HEK293 (cell line): ENCODE data around the gene ZBTB39.

ENCODE experiments used
- CTCF ChIA-PET: fragments of 350-600 bp; formaldehyde crosslinking; extraction: SDS; loops from one replicate; lab custom pipeline; 2021; ENCODE audit warnings: antibody characterized with exemption; lab: Yijun Ruan, JAX
- POLR2A ChIA-PET: fragments of 300-600 bp; formaldehyde crosslinking; extraction: SDS; loops from one replicate; lab custom pipeline; 2020; ENCODE audit warnings: antibody characterized with exemption, inconsistent platforms; lab: Yijun Ruan, JAX
- H3K27ac ChIP-seq: fragments of 200-500 bp; sonication (Bioruptor generic); 2 replicates; pipeline ENCODE4 v1.5.1; 2014; ENCODE audit warnings: low read depth, low read length, control low read depth, inconsistent platforms; ENCODE audit errors: extremely low read depth
- H3K36me3 ChIP-seq, 2 experiments: fragments of 200-500 bp in 1 of 2; sonication (Bioruptor generic) in 1 of 2; 1 replicate in 1 of 2; 2 replicates in 1 of 2; pipeline ENCODE4 v1.5.1; 2014 to 2017; ENCODE audit warnings: inconsistent platforms in 2 of 2, low read length in 2 of 2; ENCODE audit not compliant: control insufficient read depth in 2 of 2, insufficient read depth in 1 of 2
- H3K4me1 ChIP-seq: fragments of 200-500 bp; sonication (Bioruptor generic); 2 replicates; pipeline ENCODE4 v1.5.1; 2014; ENCODE audit warnings: mild to moderate bottlenecking, low read length, inconsistent platforms; ENCODE audit not compliant: control insufficient read depth, insufficient read depth
- H3K4me3 ChIP-seq: 2 replicates; pipeline ENCODE4 v1.5.1; 2011; ENCODE audit warnings: low read depth, mild to moderate bottlenecking, control low read depth, low read length, moderate library complexity
- H3K9me3 ChIP-seq: fragments of 200-500 bp; sonication (Bioruptor generic); 2 replicates; pipeline ENCODE4 v1.5.1; 2014; ENCODE audit warnings: low read depth, low read length, inconsistent platforms; ENCODE audit not compliant: control insufficient read depth, insufficient read depth
- BCL11A ChIP-seq: fragments of 450-650 bp; formaldehyde crosslinking; IDR thresholded peaks from 2 replicates; pipeline ENCODE4 v1.5.1; 2016; ENCODE audit warnings: low read depth, missing biosample characterization, missing genetic modification characterization
- FEZF1 ChIP-seq: fragments of 450-650 bp; formaldehyde crosslinking; IDR thresholded peaks from 2 replicates; pipeline ENCODE4 v1.5.1; 2016; ENCODE audit warnings: missing biosample characterization, missing genetic modification characterization
- OSR2 ChIP-seq: fragments of 450-650 bp; formaldehyde crosslinking; IDR thresholded peaks from 2 replicates; pipeline ENCODE4 v1.5.1; 2016; ENCODE audit warnings: missing biosample characterization, missing genetic modification characterization
- PATZ1 ChIP-seq: fragments of 450-650 bp; formaldehyde crosslinking; IDR thresholded peaks from 2 replicates; pipeline ENCODE4 v1.5.1; 2016; ENCODE audit warnings: missing biosample characterization, missing genetic modification characterization
- ZBTB20 ChIP-seq: fragments of 450-650 bp; formaldehyde crosslinking; IDR thresholded peaks from 2 replicates; pipeline ENCODE4 v1.5.1; 2016; ENCODE audit warnings: missing biosample characterization, missing genetic modification characterization
- ZBTB7A ChIP-seq: fragments of 450-650 bp; formaldehyde crosslinking; IDR thresholded peaks from 2 replicates; pipeline ENCODE4 v1.5.1; 2016; ENCODE audit warnings: low read depth, missing biosample characterization, missing genetic modification characterization
- ZNF121 ChIP-seq: fragments of 450-650 bp; formaldehyde crosslinking; IDR thresholded peaks from 2 replicates; pipeline ENCODE4 v1.5.1; 2016; ENCODE audit warnings: missing biosample characterization, missing genetic modification characterization
- ZNF140 ChIP-seq: fragments of 450-650 bp; formaldehyde crosslinking; IDR thresholded peaks from 2 replicates; pipeline ENCODE4 v1.5.1; 2016; ENCODE audit warnings: missing biosample characterization, missing genetic modification characterization
- ZNF169 ChIP-seq: fragments of 450-650 bp; formaldehyde crosslinking; IDR thresholded peaks from 2 replicates; pipeline ENCODE4 v1.5.1; 2016; ENCODE audit warnings: missing biosample characterization, missing genetic modification characterization
- ZNF174 ChIP-seq: fragments of 450-650 bp; formaldehyde crosslinking; IDR thresholded peaks from 2 replicates; pipeline ENCODE4 v1.5.0; 2017; ENCODE audit warnings: missing biosample characterization, mild to moderate bottlenecking, missing genetic modification characterization
- ZNF248 ChIP-seq: fragments of 450-650 bp; formaldehyde crosslinking; IDR thresholded peaks from 2 replicates; pipeline ENCODE4 v1.5.1; 2017; ENCODE audit warnings: missing biosample characterization, missing genetic modification characterization
- ZNF292 ChIP-seq: fragments of 450-650 bp; formaldehyde crosslinking; IDR thresholded peaks from 2 replicates; pipeline ENCODE4 v1.5.1; 2016; ENCODE audit warnings: low read depth, missing biosample characterization, missing genetic modification characterization, borderline replicate concordance
- ZNF302 ChIP-seq: fragments of 450-650 bp; formaldehyde crosslinking; IDR thresholded peaks from 2 replicates; pipeline ENCODE4 v1.5.1; 2016; ENCODE audit warnings: missing biosample characterization, missing genetic modification characterization, low read depth
- ZNF354C ChIP-seq: fragments of 450-650 bp; formaldehyde crosslinking; IDR thresholded peaks from 2 replicates; pipeline ENCODE4 v1.5.1; 2016; ENCODE audit warnings: missing biosample characterization, missing genetic modification characterization, low read depth, borderline replicate concordance
- ZNF391 ChIP-seq: fragments of 450-650 bp; formaldehyde crosslinking; IDR thresholded peaks from 2 replicates; pipeline ENCODE4 v1.5.1; 2016; ENCODE audit warnings: low read depth, missing biosample characterization, missing genetic modification characterization, borderline replicate concordance
- ZNF521 ChIP-seq: fragments of 450-650 bp; formaldehyde crosslinking; IDR thresholded peaks from 2 replicates; pipeline ENCODE4 v1.5.1; 2017; ENCODE audit warnings: missing biosample characterization, mild to moderate bottlenecking, missing genetic modification characterization
- ZNF555 ChIP-seq: fragments of 450-650 bp; formaldehyde crosslinking; conservative IDR thresholded peaks from 2 replicates; pipeline ENCODE4 v1.5.1; 2017; ENCODE audit warnings: missing biosample characterization, mild to moderate bottlenecking, missing genetic modification characterization, inconsistent platforms
- ZNF600 ChIP-seq: fragments of 450-650 bp; formaldehyde crosslinking; IDR thresholded peaks from 2 replicates; pipeline ENCODE4 v1.5.1; 2016; ENCODE audit warnings: missing biosample characterization, missing genetic modification characterization
- ZNF610 ChIP-seq: fragments of 450-650 bp; formaldehyde crosslinking; IDR thresholded peaks from 2 replicates; pipeline ENCODE4 v1.5.1; 2016; ENCODE audit warnings: missing biosample characterization, missing genetic modification characterization, borderline replicate concordance
- ZNF670 ChIP-seq: fragments of 450-650 bp; formaldehyde crosslinking; IDR thresholded peaks from 2 replicates; pipeline ENCODE4 v1.5.1; 2016; ENCODE audit warnings: missing biosample characterization, missing genetic modification characterization, low read depth
- ZNF677 ChIP-seq: fragments of 450-650 bp; IDR thresholded peaks from 2 replicates; pipeline ENCODE4 v1.5.0; 2018; ENCODE audit warnings: missing biosample characterization, mild to moderate bottlenecking, missing genetic modification characterization, moderate library complexity
- TF ChIP-seq, protein P1 (sequence below): fragments of 450-650 bp; formaldehyde crosslinking; IDR thresholded peaks from 2 replicates; pipeline ENCODE4 v1.5.1; 2016; ENCODE audit warnings: missing biosample characterization, missing genetic modification characterization
- TF ChIP-seq, protein P2 (sequence below): fragments of 450-650 bp; formaldehyde crosslinking; optimal IDR thresholded peaks from 2 replicates; pipeline ENCODE3; 2016; ENCODE audit warnings: missing biosample characterization, mild to moderate bottlenecking, missing genetic modification characterization
- TF ChIP-seq, protein P3 (sequence below): fragments of 450-650 bp; formaldehyde crosslinking; IDR thresholded peaks from 2 replicates; pipeline ENCODE4 v1.5.1; 2016; ENCODE audit warnings: missing biosample characterization, missing genetic modification characterization
- TF ChIP-seq, protein P4 (sequence below): fragments of 450-650 bp; formaldehyde crosslinking; IDR thresholded peaks from 2 replicates; pipeline ENCODE4 v1.5.1; 2016; ENCODE audit warnings: missing biosample characterization, missing genetic modification characterization

The ZBTB39 gene

DNA sequence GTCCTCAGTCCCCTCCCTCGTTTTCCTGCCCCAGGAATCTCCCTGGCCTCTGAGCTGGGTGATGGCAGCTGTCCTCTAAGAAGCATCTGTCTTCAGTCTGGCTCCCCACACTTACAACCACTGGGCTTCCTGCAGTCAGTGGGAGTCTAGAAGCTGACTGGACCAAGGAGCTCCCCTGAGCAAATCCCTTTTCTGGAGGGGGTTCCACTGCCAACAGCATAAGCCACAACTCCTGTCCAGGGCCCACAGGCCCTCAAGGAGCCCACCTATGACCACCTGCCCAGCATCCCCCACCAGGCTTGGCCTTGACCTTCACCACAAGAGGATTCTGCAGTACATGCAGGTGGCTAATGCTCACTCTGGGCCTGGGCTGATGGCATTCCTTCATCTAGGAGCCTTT is 53.0 kb downstream of the ZBTB39 start:
- CTCF ChIA-PET = interaction anchor here (0.6 kb wide), 1 partner anchor 431 kb away, joined by 3 read pairs; no protein-coding TSS in a partner anchor
- Histone ChIP-seq H3K27ac (no peak overlapping the region), H3K36me3 (no peaks in the 10 kb centered on the region), H3K4me1 (no peaks in the 10 kb centered on the region), H3K9me3 (no peaks in the 10 kb centered on the region), H3K4me3 (no peak overlapping the region)
- POLR2A ChIA-PET = no interaction called here
- TF ChIP-seq ZNF174 (tag by site-specific recombination) (no peak), ZNF600 (no peak), ZNF169 (tag by site-specific recombination) (no peak), ZNF677 (tag by site-specific recombination) (no peak), PATZ1 (tag by site-specific recombination) (no peak), ZNF140 (tag by site-specific recombination) (no peak), ZNF670 (tag by site-specific recombination) (no peak), FEZF1 (tag by site-specific recombination) (no peak), ZNF555 (no peak), ZNF302 (tag by site-specific recombination) (no peak), ZNF248 (tag by site-specific recombination) (no peak), OSR2 (tag by site-specific recombination) (no peak), ZNF610 (tag by site-specific recombination) (no peak)
- TF ChIP-seq, protein P1, sequence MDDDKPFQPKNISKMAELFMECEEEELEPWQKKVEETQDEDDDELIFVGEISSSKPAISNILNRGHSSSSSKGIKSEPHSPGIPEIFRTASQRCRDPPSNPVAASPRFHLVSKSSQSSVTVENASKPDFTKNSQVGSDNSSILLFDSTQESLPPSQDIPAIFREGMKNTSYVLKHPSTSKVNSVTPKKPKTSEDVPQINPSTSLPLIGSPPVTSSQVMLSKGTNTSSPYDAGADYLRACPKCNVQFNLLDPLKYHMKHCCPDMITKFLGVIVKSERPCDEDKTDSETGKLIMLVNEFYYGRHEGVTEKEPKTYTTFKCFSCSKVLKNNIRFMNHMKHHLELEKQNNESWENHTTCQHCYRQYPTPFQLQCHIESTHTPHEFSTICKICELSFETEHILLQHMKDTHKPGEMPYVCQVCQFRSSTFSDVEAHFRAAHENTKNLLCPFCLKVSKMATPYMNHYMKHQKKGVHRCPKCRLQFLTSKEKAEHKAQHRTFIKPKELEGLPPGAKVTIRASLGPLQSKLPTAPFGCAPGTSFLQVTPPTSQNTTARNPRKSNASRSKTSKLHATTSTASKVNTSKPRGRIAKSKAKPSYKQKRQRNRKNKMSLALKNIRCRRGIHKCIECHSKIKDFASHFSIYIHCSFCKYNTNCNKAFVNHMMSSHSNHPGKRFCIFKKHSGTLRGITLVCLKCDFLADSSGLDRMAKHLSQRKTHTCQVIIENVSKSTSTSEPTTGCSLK (tag by site-specific recombination) = no peak
- TF ChIP-seq, protein P2, sequence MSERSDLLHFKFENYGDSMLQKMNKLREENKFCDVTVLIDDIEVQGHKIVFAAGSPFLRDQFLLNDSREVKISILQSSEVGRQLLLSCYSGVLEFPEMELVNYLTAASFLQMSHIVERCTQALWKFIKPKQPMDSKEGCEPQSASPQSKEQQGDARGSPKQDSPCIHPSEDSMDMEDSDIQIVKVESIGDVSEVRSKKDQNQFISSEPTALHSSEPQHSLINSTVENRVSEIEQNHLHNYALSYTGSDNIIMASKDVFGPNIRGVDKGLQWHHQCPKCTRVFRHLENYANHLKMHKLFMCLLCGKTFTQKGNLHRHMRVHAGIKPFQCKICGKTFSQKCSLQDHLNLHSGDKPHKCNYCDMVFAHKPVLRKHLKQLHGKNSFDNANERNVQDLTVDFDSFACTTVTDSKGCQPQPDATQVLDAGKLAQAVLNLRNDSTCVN (tag by site-specific recombination) = no peak

GRCh38 chr12:56951582-56952339 is 54.6 kb downstream of the ZBTB39 start:
- Histone ChIP-seq H3K4me3 (no peak overlapping the region), H3K36me3 (no peaks in the 10 kb centered on the region), H3K9me3 (no peaks in the 10 kb centered on the region), H3K4me1 (no peaks in the 10 kb centered on the region), H3K27ac (no peak overlapping the region)
- POLR2A ChIA-PET = no interaction called here
- TF ChIP-seq ZNF354C (tag by site-specific recombination) = no peak
- CTCF ChIA-PET = interaction anchor here (0.6 kb wide), 1 partner anchor 14 kb away, joined by 3 read pairs; no protein-coding TSS in a partner anchor

GRCh38 chr12:56948881-56949280 is 57.5 kb downstream of the ZBTB39 start:
- Histone ChIP-seq H3K36me3 (no peaks in the 10 kb centered on the region), H3K27ac (no peak overlapping the region), H3K9me3 (no peaks in the 10 kb centered on the region), H3K4me1 (no peaks in the 10 kb centered on the region), H3K4me3 (no peak overlapping the region)
- ChIA-PET POLR2A (no interaction called here), CTCF (interaction anchor here (1.3 kb wide), 1 partner anchor 39 kb away, joined by 4 read pairs; no protein-coding TSS in a partner anchor)
- TF ChIP-seq BCL11A (tag by site-specific recombination) = no peak
- no peak for TF ChIP-seq ZBTB7A (tag by site-specific recombination)
- TF ChIP-seq, protein P3, sequence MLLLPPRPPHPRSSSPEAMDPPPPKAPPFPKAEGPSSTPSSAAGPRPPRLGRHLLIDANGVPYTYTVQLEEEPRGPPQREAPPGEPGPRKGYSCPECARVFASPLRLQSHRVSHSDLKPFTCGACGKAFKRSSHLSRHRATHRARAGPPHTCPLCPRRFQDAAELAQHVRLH (tag by site-specific recombination) = no peak
- TF ChIP-seq ZNF121 = no peak
- no peak for TF ChIP-seq ZNF521 (tag by site-specific recombination)
- TF ChIP-seq ZBTB20 (tag by site-specific recombination) = no peak
- TF ChIP-seq ZNF391 (tag by site-specific recombination) = no peak
- no peak for TF ChIP-seq ZNF292 (tag by site-specific recombination)
- TF ChIP-seq, protein P4, sequence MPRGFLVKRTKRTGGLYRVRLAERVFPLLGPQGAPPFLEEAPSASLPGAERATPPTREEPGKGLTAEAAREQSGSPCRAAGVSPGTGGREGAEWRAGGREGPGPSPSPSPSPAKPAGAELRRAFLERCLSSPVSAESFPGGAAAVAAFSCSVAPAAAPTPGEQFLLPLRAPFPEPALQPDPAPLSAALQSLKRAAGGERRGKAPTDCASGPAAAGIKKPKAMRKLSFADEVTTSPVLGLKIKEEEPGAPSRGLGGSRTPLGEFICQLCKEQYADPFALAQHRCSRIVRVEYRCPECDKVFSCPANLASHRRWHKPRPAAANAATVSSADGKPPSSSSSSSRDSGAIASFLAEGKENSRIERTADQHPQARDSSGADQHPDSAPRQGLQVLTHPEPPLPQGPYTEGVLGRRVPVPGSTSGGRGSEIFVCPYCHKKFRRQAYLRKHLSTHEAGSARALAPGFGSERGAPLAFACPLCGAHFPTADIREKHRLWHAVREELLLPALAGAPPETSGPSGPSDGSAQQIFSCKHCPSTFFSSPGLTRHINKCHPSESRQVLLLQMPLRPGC (tag by site-specific recombination) = no peak
